HCT116 (cell line): Measurements from ENCODE around the gene TSPAN10. TPM values are rescaled to one million over a fixed set of nuclear protein-coding genes. Genes with fewer than 3 reads are reported as not detected.

Source experiments
- ATAC-seq: fragments of 200-7000 bp; cut with Tn5 transposase; 2 replicates; pipeline ENCODE4 v1.9.1; 2020; ENCODE audit warnings: mild to moderate bottlenecking, moderate library complexity
- BruUV-seq: library from RNA; stranded (reverse); fragments of 400-500 nt; replicated peaks from 2 replicates; lab custom pipeline; 2021; lab: Mats Ljungman, UMichigan
- CTCF ChIA-PET: fragments of 300-600 bp; sonication (Branson Sonifier 250); formaldehyde crosslinking; loops from one replicate; lab custom pipeline; 2021; ENCODE audit warnings: antibody characterized with exemption; lab: Charles Lee
- POLR2A ChIA-PET: fragments of 300-600, 350-600 bp; sonication (Branson Sonifier 250); formaldehyde crosslinking; loops from one replicate; lab custom pipeline; 2021; ENCODE audit warnings: antibody characterized with exemption; lab: Charles Lee
- RAD21 ChIA-PET, 2 experiments: fragments of 300-600 bp; sonication (Branson Sonifier 250); formaldehyde crosslinking; loops; one replicate each; lab custom pipeline; 2023; ENCODE audit warnings: low total read pairs in 2 of 2; ENCODE audit not compliant: uncharacterized antibody in 2 of 2, unreplicated experiment in 2 of 2, low non-redundant PET in 1 of 2; lab: Charles Lee
- DNase-seq: peaks from one replicate; pipeline ENCODE4 v3.0.0-alpha.2; 2010; ENCODE audit warnings: low read depth, low spot score
- H2AFZ ChIP-seq: fragments of 200-600 bp; shearing (Covaris generic), sonication (generic); 2 replicates; pipeline ENCODE4 v1.6.1; 2017; ENCODE audit warnings: low read depth, mixed run types, mixed read lengths, antibody characterized with exemption, low read length; ENCODE audit not compliant: poor library complexity, severe bottlenecking
- H3K27ac ChIP-seq: 2 replicates; pipeline ENCODE4 v1.5.1; 2012; ENCODE audit warnings: low read depth, low read length
- H3K27me3 ChIP-seq: fragments of 200-600 bp; sonication (generic); 2 replicates; pipeline ENCODE4 v1.6.1; 2016; ENCODE audit warnings: mixed run types, low read length, mixed read lengths; ENCODE audit not compliant: insufficient read depth
- H3K36me3 ChIP-seq, 2 experiments: fragments of 200-500 bp in 1 of 2; fragments of 200-600 bp in 1 of 2; sonication (Bioruptor generic) in 1 of 2; sonication (generic) in 1 of 2; 2 replicates each; pipeline versions ENCODE4 v1.5.1 to v1.6.1; 2014 to 2016; ENCODE audit warnings: low read length in 2 of 2, inconsistent platforms in 1 of 2, mixed read lengths in 1 of 2, mixed run types in 1 of 2; ENCODE audit not compliant: insufficient read depth in 2 of 2, control insufficient read depth in 1 of 2
- H3K4me1 ChIP-seq, 2 experiments: fragments of 200-600 bp in 1 of 2; sonication (generic) in 1 of 2; 2 replicates each; pipeline versions ENCODE4 v1.5.1 to v1.6.1; 2012 to 2017; ENCODE audit warnings: low read length in 2 of 2, inconsistent platforms in 1 of 2, mild to moderate bottlenecking in 1 of 2, mixed read lengths in 1 of 2, mixed run types in 1 of 2, moderate library complexity in 1 of 2; ENCODE audit not compliant: insufficient read depth in 2 of 2, control insufficient read depth in 1 of 2
- H3K4me2 ChIP-seq: fragments of 200-600 bp; sonication (generic); 2 replicates; pipeline ENCODE4 v1.6.1; 2017; ENCODE audit warnings: mixed run types, low read length, mixed read lengths
- H3K4me3 ChIP-seq, 2 experiments: fragments of 200-600 bp in 1 of 2; sonication (generic) in 1 of 2; replicated peaks in 1 of 2; 2 replicates each; pipeline ENCODE4 v1.5.1; 2011 to 2016; ENCODE audit warnings: low read length in 2 of 2, control low read depth in 1 of 2, low read depth in 1 of 2, mild to moderate bottlenecking in 1 of 2, mixed read lengths in 1 of 2, mixed run types in 1 of 2
- H3K79me2 ChIP-seq: fragments of 200-600 bp; sonication (generic); 2 replicates; pipeline ENCODE4 v1.6.1; 2017; ENCODE audit warnings: mild to moderate bottlenecking, mixed run types, low read length, moderate library complexity, mixed read lengths; ENCODE audit not compliant: insufficient read depth
- H3K9ac ChIP-seq: fragments of 200-600 bp; sonication (generic); 2 replicates; pipeline ENCODE4 v1.6.1; 2016; ENCODE audit warnings: low read length, mixed read lengths
- H3K9me2 ChIP-seq: fragments of 200-600 bp; sonication (generic), shearing (Covaris generic); 2 replicates; pipeline ENCODE4 v1.6.1; 2017; ENCODE audit warnings: mixed run types, mild to moderate bottlenecking, moderate library complexity; ENCODE audit not compliant: insufficient read depth
- H3K9me3 ChIP-seq, 2 experiments: fragments of 200-500 bp in 1 of 2; fragments of 200-600 bp in 1 of 2; sonication (Bioruptor generic) in 1 of 2; sonication (generic) in 1 of 2; 2 replicates each; pipeline ENCODE4 v1.6.1; 2014 to 2017; ENCODE audit warnings: low read length in 2 of 2, mixed read lengths in 2 of 2, inconsistent platforms in 1 of 2, low read depth in 1 of 2, mild to moderate bottlenecking in 1 of 2, mixed run types in 1 of 2, moderate library complexity in 1 of 2; ENCODE audit not compliant: control insufficient read depth in 1 of 2, insufficient read depth in 1 of 2
- H4K20me1 ChIP-seq: fragments of 200-600 bp; sonication (generic), shearing (Covaris generic); 2 replicates; pipeline ENCODE4 v1.6.1; 2017; ENCODE audit warnings: mixed run types, mild to moderate bottlenecking, moderate library complexity; ENCODE audit not compliant: insufficient read depth
- ATF3 ChIP-seq: IDR thresholded peaks from 2 replicates; pipeline ENCODE4 v1.6.1; 2012
- CBX3 ChIP-seq: IDR thresholded peaks from 2 replicates; pipeline ENCODE4 v1.6.1; 2012; ENCODE audit warnings: low read depth
- ELF1 ChIP-seq: IDR thresholded peaks from 2 replicates; pipeline ENCODE4 v1.6.1; 2012; ENCODE audit warnings: low read depth, borderline replicate concordance
- EZH2 ChIP-seq: fragments of 200-600 bp; sonication (generic); IDR thresholded peaks from 2 replicates; pipeline ENCODE4 v1.6.1; 2017; ENCODE audit warnings: antibody characterized with exemption, mixed run types
- FOSL1 ChIP-seq: IDR thresholded peaks from 2 replicates; pipeline ENCODE4 v1.6.1; 2012; ENCODE audit warnings: low read depth
- JUND ChIP-seq: IDR thresholded peaks from 2 replicates; pipeline ENCODE4 v1.6.1; 2012
- MAX ChIP-seq: IDR thresholded peaks from 2 replicates; pipeline ENCODE4 v1.6.1; 2012
- POLR2A ChIP-seq: IDR thresholded peaks from 2 replicates; pipeline ENCODE4 v1.7.0; 2011; ENCODE audit warnings: borderline replicate concordance; ENCODE audit not compliant: insufficient read depth, insufficient read length; ENCODE audit errors: extremely low read depth
- SP1 ChIP-seq: IDR thresholded peaks from 2 replicates; pipeline ENCODE4 v1.6.1; 2012; ENCODE audit warnings: low read depth
- TCF7L2 ChIP-seq: IDR thresholded peaks from 2 replicates; pipeline ENCODE4 v1.7.0; 2011; ENCODE audit warnings: borderline replicate concordance, inconsistent platforms; ENCODE audit not compliant: insufficient read depth, insufficient read length; ENCODE audit errors: extremely low read depth
- ZBTB33 ChIP-seq: IDR thresholded peaks from 2 replicates; pipeline ENCODE4 v1.6.1; 2011; ENCODE audit warnings: mild to moderate bottlenecking, low read length, moderate library complexity; ENCODE audit not compliant: insufficient replicate concordance; ENCODE audit errors: extremely low read depth
- ZFX ChIP-seq: fragments of 450-650 bp; IDR thresholded peaks from 2 replicates; pipeline ENCODE4 v1.6.1; 2017
- intact Hi-C: fragments of 100-400 bp; cut with micrococcal nuclease; formaldehyde crosslinking; loops from 2 replicates; pipeline ENCODE4 v1.10.0; 2022
- total RNA-seq: library from RNA; stranded (reverse); gene quantifications from one replicate; pipeline ENCODE4 v1.2.1, GENCODE V29; 2021; ENCODE audit not compliant: unreplicated experiment

TSPAN10 gene
- total RNA-seq, 1 experiment from 2014 or later, result 2.3 TPM

GRCh38 chr17:81680150-81680549 lies 43.2 kb downstream of the TSPAN10 start (continued):
- TF ChIP-seq MAX (no peak), TCF7L2 (no peak), SP1 (no peak)

GRCh38 chr17:81681672-81682071 lies 44.7 kb downstream of the TSPAN10 start:
- no peak overlapping the region for H3K27ac ChIP-seq
- ChIA-PET POLR2A (interaction anchor here (4.4 kb wide), 1 partner anchor 21 kb away, joined by 33 read pairs; the partner anchor contains the start of gene MRPL12), CTCF (no interaction called here), RAD21 (no interaction called here)
- no TSS peak for BruUV-seq
- peaks cover 7 to 18% of the 10 kb centered on the region in 2 experiments for H3K36me3 ChIP-seq
- H4K20me1 ChIP-seq, result peaks cover 6% of the 10 kb centered on the region; the same call in 1 of the 2 replicates
- H3K9ac ChIP-seq, result no peak overlapping the region
- H3K9me3 ChIP-seq, result no peaks in the 10 kb centered on the region
- no peak overlapping the region for H3K4me3 ChIP-seq
- H3K4me2 ChIP-seq, result peak overlapping the region; percentile 96; the same call in 1 of the 2 replicates
- H3K9me2 ChIP-seq, result no peaks in the 10 kb centered on the region
- H3K4me1 ChIP-seq, result peaks cover 18 to 23% of the 10 kb centered on the region in 2 experiments
- DNase-seq, result no peak
- TF ChIP-seq EZH2, result no peak
- no peak for TF ChIP-seq TCF7L2
- no peak for TF ChIP-seq ELF1
- TF ChIP-seq SP1, result no peak
- no peak for TF ChIP-seq JUND
- TF ChIP-seq FOSL1, result no peak
- TF ChIP-seq POLR2A, result no peak
- TF ChIP-seq ZFX, result no peak
- no peak for TF ChIP-seq ZBTB33
- TF ChIP-seq ATF3, result no peak
- TF ChIP-seq CBX3, result no peak
- TF ChIP-seq, all 23 proteins: peak for 0
- Histone ChIP-seq H3K27me3 (no peaks in the 10 kb centered on the region), H2AFZ (no peak overlapping the region), H3K79me2 (peaks cover 51% of the 10 kb centered on the region)
- intact Hi-C loops, result loop anchor here (2.0 kb wide), 1 partner anchor 21 kb away; the partner anchor contains the start of gene MRPL12
- no peak for ATAC-seq
